Activated naive CD4-positive, alpha-beta T cell treated with anti-CD3 and anti-CD28 coated beads, Interleukin-2, amount 10 ng/mL, durations not matched to agents 7 days and 5 days (primary cell): ENCODE results near the gene PSMB8.
A peak's percentile ranks its signal among the peaks of the same experiment; 100 is the strongest.
"Not testable (repeated sequence)": the region's sequence is repeated elsewhere in the genome, so short reads cannot be mapped to it uniquely, and the experiment has no call there.

Source experiments
- CTCF ChIA-PET: fragments of 350-600 bp; sonication (Branson Sonifier 250); formaldehyde crosslinking; loops from one replicate; lab custom pipeline; 2021; ENCODE audit warnings: antibody characterized with exemption; lab: Charles Lee
- DNase-seq: peaks from one replicate; pipeline ENCODE4 v3.0.0-alpha.2; 2020
- H3K27ac Mint-ChIP-seq: one replicate; pipeline ENCODE4 v1.8.0; 2021; ENCODE audit warnings: mild to moderate bottlenecking, moderate library complexity, mixed read lengths
- H3K27me3 Mint-ChIP-seq: one replicate; pipeline ENCODE4 v1.8.0; 2021; ENCODE audit warnings: mild to moderate bottlenecking, mixed read lengths
- H3K36me3 Mint-ChIP-seq: one replicate; pipeline ENCODE4 v1.8.0; 2021; ENCODE audit warnings: mixed read lengths
- H3K4me1 Mint-ChIP-seq: one replicate; pipeline ENCODE4 v1.8.0; 2021; ENCODE audit warnings: mixed read lengths
- H3K4me3 Mint-ChIP-seq: one replicate; pipeline ENCODE4 v1.8.0; 2021; ENCODE audit warnings: mild to moderate bottlenecking, moderate library complexity, mixed read lengths
- H3K9me3 Mint-ChIP-seq: one replicate; pipeline ENCODE4 v1.8.0; 2021; ENCODE audit warnings: mixed read lengths

Gene PSMB8

DNA sequence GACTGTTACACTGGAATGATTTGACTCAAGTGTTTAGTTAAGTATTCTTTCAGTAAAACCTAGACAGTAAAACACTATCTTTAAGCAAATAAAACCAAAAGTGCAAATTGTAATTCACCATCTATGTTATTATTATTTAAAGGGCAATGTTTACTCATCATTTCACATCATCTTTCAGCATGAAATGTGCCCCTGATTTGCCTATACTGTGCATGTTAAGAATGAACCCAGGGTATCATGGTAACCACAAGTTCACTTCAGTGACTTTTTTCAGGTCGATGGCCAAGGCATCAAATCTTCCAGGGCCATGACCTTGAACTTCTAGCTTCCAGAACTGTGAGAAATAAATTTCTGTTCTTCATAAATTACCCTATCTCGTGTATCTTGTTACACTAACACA lies 25.0 kb downstream of the PSMB8 start:
- Mint-ChIP-seq H3K9me3 (no peaks in the 10 kb centered on the region), H3K4me3 (no peak overlapping the region), H3K27me3 (no peaks in the 10 kb centered on the region), H3K27ac (no peak overlapping the region), H3K36me3 (no peaks in the 10 kb centered on the region), H3K4me1 (peaks cover 3% of the 10 kb centered on the region)
- DNase-seq, result no peak
- CTCF ChIA-PET, result interaction anchor here (0.6 to 0.7 kb wide), 2 partner anchors 53 to 842 kb away, joined by 3 read pairs; no protein-coding TSS in a partner anchor

DNA sequence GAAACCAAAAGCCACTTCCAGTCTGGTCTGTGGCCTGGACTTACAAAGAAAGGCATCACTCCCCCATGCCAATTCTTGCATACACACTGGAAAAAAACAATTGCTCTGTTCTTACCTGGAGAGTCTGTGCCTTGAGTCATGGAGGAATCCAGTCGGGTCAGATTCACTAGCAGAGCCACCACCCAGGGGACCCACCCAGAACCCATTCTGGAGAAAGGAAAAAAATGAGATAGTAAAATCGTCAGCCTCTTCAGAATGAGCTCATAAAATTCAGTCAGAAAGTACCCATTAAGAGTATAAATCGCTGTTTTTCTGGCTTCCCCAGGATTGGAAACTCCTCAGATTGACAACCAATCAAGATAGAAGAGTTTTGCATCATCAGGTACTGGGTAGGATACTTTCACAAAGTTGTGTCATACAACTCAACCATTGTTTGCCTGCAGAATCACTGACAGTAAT lies 27.1 kb downstream of the PSMB8 start, which contains the start of gene HLA-DOB:
HLA-DOB (minus strand) TSS at position 257 of the 459 bp plus-strand sequence; CDS start at position 206, 51 bp downstream.
- DNase-seq, result no peak
- Mint-ChIP-seq H3K4me1 (peaks cover 3% of the 10 kb centered on the region), H3K36me3 (no peaks in the 10 kb centered on the region), H3K4me3 (no peak within 1 kb of the TSS), H3K9me3 (no peaks in the 10 kb centered on the region), H3K27ac (no peak within 1 kb of the TSS), H3K27me3 (no peaks in the 10 kb centered on the region)
- CTCF ChIA-PET, result no interaction called here

DNA sequence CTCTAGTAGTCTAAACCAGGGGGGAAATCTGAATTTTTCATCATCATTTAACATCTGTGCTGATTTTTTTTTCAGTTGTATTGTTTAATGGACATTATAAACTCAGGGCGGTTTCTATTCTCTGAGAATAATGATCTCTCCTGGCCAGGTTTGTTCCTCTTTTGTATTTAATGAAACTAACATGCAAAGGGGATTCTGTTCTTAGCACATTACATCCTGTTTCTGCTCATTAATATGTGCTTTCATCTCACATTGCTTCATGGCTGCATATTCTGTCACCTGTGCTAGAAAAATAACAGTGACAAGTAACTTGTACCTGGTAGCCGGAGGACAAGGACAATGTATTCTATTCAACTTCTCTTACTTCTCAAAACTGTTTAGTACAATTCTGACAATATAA lies 27.9 kb downstream of the PSMB8 start:
- Mint-ChIP-seq H3K27me3 (no peaks in the 10 kb centered on the region), H3K4me3 (no peak overlapping the region), H3K36me3 (no peaks in the 10 kb centered on the region), H3K9me3 (no peaks in the 10 kb centered on the region), H3K27ac (no peak overlapping the region), H3K4me1 (peaks cover 3% of the 10 kb centered on the region)
- CTCF ChIA-PET, result no interaction called here
- no peak for DNase-seq

DNA sequence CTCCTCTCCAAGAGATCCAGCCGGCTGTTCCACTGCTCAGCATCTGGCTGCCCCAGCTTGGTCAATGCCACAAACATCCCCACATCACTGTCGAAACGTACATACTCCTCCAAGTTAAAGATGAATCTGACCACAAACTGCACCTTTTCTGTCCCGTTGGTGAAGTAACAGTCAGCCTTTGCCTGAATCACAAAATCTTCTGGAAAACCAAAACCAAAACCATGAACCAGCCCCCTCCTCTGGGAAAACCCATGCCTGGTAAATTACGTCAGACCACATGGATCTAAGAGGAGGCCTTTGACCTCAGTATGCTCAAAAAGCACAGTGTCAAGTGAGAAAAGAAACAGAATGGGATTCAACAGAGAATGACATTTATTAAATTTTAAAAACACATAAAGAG lies 28.7 kb downstream of the PSMB8 start:
- H3K36me3 Mint-ChIP-seq, result no peaks in the 10 kb centered on the region
- DNase-seq, result no peak
- H3K4me1 Mint-ChIP-seq, result peaks cover 3% of the 10 kb centered on the region
- H3K4me3 Mint-ChIP-seq, result no peak overlapping the region
- H3K9me3 Mint-ChIP-seq, result no peaks in the 10 kb centered on the region
- H3K27ac Mint-ChIP-seq, result no peak overlapping the region
- no peaks in the 10 kb centered on the region for H3K27me3 Mint-ChIP-seq
- CTCF ChIA-PET, result no interaction called here

DNA sequence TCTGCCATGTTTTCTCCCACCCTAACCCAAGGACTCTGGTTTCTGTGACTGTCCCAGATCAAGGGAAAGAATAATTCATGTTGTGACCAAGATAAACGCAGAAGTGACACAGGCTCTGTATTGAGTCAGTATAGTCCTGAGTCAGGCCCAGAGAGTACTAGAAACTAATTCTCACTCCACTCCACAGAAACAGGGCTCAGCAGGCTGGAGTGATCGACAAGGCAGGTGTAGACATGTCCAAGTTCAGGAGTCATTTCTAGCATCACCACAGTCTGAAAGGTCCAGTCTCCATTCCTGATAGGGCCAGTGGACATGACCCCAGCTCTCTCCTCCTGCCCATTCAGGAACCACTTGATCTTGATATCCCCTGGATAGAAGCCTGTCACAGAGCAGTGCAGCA lies 29.7 kb downstream of the PSMB8 start:
- Mint-ChIP-seq H3K4me3 (no peak overlapping the region), H3K4me1 (peaks cover 3% of the 10 kb centered on the region), H3K9me3 (no peaks in the 10 kb centered on the region), H3K27me3 (no peaks in the 10 kb centered on the region), H3K27ac (no peak overlapping the region), H3K36me3 (no peaks in the 10 kb centered on the region)
- no peak for DNase-seq
- CTCF ChIA-PET, result no interaction called here

DNA sequence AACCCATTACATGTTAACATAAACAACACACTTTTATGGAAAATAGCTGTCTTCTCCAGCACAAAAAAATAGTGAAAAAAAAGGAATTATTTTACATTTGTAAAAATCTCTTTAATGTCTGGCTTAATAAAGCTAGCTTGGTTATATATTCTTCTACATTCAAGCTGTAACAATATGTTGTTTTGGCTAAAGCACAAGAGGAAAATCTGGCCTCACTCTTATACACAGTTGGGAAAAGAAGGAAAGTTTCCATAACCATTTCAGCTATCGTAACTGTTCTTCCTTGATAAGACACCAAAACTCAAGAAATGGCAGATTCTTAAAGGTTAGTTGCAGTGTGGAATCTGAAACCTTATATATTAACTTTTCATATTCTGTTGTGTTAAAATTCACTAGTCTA lies 34.7 kb downstream of the PSMB8 start:
- Mint-ChIP-seq H3K4me3 (no peak overlapping the region), H3K4me1 (peaks cover 3% of the 10 kb centered on the region), H3K36me3 (no peaks in the 10 kb centered on the region), H3K27ac (no peak overlapping the region), H3K9me3 (no peaks in the 10 kb centered on the region), H3K27me3 (peaks cover 33% of the 10 kb centered on the region)
- no peak for DNase-seq
- CTCF ChIA-PET, result interaction anchor here (1.0 to 1.3 kb wide), 3 partner anchors 10 to 29 kb away, joined by 3 to 5 read pairs (median 4); partner anchors contain the start of gene TAP2

DNA sequence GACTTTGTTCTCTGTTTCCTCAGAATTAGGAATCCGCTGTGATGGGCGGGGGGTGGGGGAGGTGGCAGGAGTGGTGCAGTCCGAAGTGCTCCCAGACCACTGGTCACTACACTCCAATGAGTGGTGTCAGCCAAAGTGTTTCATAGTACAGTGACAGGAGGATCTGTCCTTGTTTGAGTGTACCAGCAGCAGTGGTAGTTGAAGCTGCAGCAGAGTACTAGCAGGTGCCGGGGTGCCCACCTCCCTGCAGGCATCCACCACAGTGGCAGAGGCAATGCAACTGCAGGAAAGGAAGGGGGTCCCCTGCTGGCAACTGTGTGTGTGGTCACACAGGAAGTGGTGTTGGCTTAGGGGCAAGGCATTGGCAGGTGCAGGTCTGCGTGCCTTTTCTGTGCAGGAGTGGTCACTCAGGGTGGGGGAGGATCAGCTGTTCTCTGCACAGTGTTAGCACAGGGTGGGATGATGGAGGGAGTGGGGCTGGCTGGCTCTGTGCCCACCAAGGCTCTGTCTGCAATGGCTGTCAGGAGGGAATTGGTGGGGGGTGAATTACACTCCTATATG lies 36.7 kb downstream of the PSMB8 start:
- peaks cover 3% of the 10 kb centered on the region for H3K4me1 Mint-ChIP-seq
- DNase-seq, result no peak
- no peak overlapping the region for H3K27ac Mint-ChIP-seq
- H3K27me3 Mint-ChIP-seq, result peaks cover 46% of the 10 kb centered on the region
- H3K9me3 Mint-ChIP-seq, result no peaks in the 10 kb centered on the region
- H3K36me3 Mint-ChIP-seq, result no peaks in the 10 kb centered on the region
- no peak overlapping the region for H3K4me3 Mint-ChIP-seq
- CTCF ChIA-PET, result interaction anchor here (0.8 kb wide), 1 partner anchor 13 kb away, joined by 3 read pairs; no protein-coding TSS in a partner anchor

DNA sequence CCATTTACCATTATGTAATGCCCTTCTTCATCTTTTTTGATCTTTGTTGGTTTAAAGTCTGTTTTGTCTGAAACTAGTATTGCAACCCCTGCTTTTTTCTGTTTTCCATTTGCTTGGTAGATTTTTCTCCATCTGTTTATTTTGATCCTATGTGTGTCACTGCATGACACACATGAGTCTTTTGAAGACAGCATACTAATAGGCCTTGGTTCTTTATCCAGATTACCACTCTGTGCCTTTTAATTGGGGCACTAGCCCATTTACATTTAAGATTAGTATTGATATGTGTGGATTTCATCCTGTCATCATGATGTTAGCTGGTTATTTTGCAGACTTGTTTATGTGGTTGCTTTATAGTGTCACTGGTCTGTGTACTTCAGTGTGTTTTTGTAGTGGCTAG lies 38.4 kb downstream of the PSMB8 start:
- not testable (repeated sequence) for H3K4me1 Mint-ChIP-seq, H3K4me3 Mint-ChIP-seq, DNase-seq, H3K36me3 Mint-ChIP-seq, H3K9me3 Mint-ChIP-seq, H3K27ac Mint-ChIP-seq
- CTCF ChIA-PET, result interaction anchor here (1.4 kb wide), 1 partner anchor 21 kb away, joined by 4 read pairs; no protein-coding TSS in a partner anchor
- H3K27me3 Mint-ChIP-seq, result peaks cover 53% of the 10 kb centered on the region

DNA sequence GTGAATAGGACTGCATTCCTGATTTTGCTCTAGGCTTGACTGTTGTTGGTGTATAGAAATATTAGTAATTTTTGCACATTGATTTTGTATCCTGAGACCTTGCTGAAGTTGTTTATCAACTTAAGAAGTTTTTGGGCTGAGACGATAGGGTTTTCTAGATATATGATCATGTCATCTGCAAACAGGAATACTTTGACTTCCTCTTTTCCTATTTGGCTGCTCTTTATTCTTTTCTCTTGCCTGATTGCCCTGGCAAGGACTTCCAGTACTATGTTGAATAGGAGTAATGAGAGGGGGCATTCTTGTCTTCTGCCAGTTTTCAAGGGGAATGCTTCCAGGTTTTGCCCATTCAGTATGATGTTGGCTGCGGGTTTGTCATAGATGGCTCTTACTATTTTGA lies 40.4 kb downstream of the PSMB8 start:
- no peak overlapping the region for H3K27ac Mint-ChIP-seq
- peaks cover 1% of the 10 kb centered on the region for H3K36me3 Mint-ChIP-seq
- H3K27me3 Mint-ChIP-seq, result peaks cover 65% of the 10 kb centered on the region
- peaks cover 6% of the 10 kb centered on the region for H3K9me3 Mint-ChIP-seq
- no peak for DNase-seq
- CTCF ChIA-PET, result no interaction called here
- no peak overlapping the region for H3K4me3 Mint-ChIP-seq
- H3K4me1 Mint-ChIP-seq, result peaks cover 3% of the 10 kb centered on the region

DNA sequence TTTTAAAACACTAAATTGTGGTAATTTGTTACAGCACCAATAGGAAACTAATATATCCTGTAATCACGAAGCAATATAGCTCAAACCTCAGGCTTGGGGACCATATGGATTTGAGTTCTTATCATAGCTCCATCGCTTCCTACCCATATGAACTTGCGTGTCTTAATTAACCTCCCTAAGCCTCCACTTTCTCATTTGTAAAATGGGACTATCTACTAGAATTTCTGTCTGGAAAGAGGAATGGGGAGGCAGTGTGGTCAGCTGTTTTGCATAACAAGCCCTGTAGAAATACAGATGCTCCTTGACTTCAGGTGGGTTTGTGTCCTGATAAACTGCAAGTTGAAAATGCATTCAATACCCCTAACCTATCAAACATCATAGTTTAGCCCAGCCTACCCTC lies 44.1 kb downstream of the PSMB8 start:
- Mint-ChIP-seq H3K4me1 (peaks cover 21% of the 10 kb centered on the region), H3K27me3 (peaks cover 54% of the 10 kb centered on the region), H3K36me3 (peaks cover 1% of the 10 kb centered on the region), H3K4me3 (no peak overlapping the region), H3K9me3 (peaks cover 6% of the 10 kb centered on the region), H3K27ac (no peak overlapping the region)
- CTCF ChIA-PET, result interaction anchor here (0.8 to 3.4 kb wide), 7 partner anchors 9 to 386 kb away, joined by 3 to 16 read pairs (median 6); partner anchors contain the start of gene TAP2
- no peak for DNase-seq

DNA sequence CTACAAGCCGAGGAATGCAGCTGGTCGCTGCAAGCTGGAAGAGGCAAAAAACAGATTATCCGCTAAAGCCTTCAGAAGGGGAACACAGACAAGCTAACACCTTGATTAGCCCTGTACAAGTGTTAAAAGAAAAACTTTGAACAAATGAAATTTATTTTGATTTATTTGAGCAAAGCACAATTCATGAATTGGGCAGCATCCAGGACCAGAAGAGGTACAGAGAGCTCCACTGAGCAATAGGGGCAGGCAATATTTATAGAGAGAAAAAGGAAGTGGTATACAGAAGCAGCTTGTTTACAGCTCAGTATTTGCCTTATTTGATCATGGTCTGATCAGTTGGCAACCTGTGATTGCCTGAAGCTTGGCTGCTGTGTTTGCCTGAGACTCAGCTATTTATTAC lies 44.7 kb downstream of the PSMB8 start:
- peaks cover 6% of the 10 kb centered on the region for H3K9me3 Mint-ChIP-seq
- H3K36me3 Mint-ChIP-seq, result peaks cover 1% of the 10 kb centered on the region
- CTCF ChIA-PET, result interaction anchor here (1.0 to 3.4 kb wide), 6 partner anchors 10 to 386 kb away, joined by 3 to 16 read pairs (median 6); partner anchors contain the start of gene TAP2
- H3K27ac Mint-ChIP-seq, result no peak overlapping the region
- no peak for DNase-seq
- peaks cover 53% of the 10 kb centered on the region for H3K27me3 Mint-ChIP-seq
- no peak overlapping the region for H3K4me3 Mint-ChIP-seq
- peaks cover 27% of the 10 kb centered on the region for H3K4me1 Mint-ChIP-seq

DNA sequence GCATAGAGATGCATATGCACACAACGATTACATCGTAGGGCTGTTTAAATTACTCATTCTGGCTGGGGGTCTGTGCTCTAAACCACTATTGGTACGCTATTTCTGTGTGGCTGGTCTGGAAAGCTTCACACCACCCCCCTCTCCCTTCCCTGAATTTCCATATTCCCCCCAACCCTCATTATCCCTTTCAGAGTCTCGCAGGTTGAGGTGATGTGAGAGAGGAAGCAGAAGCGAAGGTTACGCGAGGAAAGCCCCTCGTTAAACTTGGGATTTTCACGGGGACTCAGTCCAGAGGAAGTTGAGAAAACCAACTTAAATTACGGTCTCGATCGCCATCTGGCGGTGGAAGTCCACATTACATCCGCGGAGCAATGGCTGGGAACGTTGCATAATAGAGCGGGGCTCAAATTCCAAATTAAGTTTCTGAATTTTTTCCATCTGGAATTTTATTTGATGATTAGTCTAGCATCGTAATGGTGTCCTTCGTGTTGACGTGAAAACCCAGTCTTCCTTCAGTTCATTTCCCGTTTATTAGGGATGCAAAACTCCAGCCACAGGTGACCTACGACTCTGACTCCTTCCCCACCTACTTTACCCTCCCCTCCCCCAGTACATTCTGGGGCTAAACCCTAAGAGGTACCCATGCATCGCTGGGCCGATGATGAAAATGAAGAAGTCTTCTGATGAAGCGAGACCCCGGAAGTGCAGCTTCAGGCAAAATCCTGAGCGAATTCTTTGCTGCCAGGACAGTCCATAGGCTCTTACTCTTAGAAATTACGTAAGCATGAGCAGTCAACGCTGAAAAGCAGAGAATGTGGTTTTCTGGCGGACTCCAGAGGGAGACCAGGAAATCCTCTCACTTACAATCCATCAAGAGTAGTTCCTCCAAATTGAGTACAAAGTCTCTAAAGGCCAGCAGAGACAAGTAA lies 46.7 kb downstream of the PSMB8 start:
- peak; percentile 83 for DNase-seq
- peaks cover 6% of the 10 kb centered on the region for H3K9me3 Mint-ChIP-seq
- peaks cover 56% of the 10 kb centered on the region for H3K27me3 Mint-ChIP-seq
- H3K4me1 Mint-ChIP-seq, result peaks cover 33% of the 10 kb centered on the region
- CTCF ChIA-PET, result interaction anchor here (0.6 to 3.4 kb wide), 7 partner anchors 10 to 744 kb away, joined by 3 to 16 read pairs (median 3); partner anchors contain the start of gene TAP2
- peak overlapping the region; percentile 27 for H3K4me3 Mint-ChIP-seq
- no peak overlapping the region for H3K27ac Mint-ChIP-seq
- H3K36me3 Mint-ChIP-seq, result peaks cover 1% of the 10 kb centered on the region

DNA sequence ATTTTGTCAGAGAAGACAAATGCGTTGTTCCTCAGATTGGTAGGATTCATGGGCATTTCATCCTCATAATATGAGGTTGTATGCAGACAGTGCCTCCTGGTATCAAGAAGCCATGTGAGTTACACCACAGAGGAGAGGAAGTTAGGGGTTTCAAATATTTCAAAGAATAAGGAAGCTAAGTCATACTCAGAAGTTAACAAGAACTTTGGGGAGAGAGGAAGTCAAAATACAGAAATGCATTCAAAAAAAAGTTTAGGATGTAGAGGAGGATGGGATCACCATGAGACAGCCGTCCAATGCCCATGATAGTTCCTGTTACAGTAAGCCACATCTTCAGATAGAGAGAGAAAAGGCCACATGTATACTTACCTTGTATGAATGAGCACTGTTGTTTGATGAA lies 49.3 kb downstream of the PSMB8 start:
- CTCF ChIA-PET, result interaction anchor here (1.0 to 3.1 kb wide), 6 partner anchors 9 to 382 kb away, joined by 3 to 14 read pairs (median 4); no protein-coding TSS in a partner anchor
- H3K4me1 Mint-ChIP-seq, result peaks cover 33% of the 10 kb centered on the region
- peaks cover 61% of the 10 kb centered on the region for H3K27me3 Mint-ChIP-seq
- peaks cover 6% of the 10 kb centered on the region for H3K9me3 Mint-ChIP-seq
- H3K27ac Mint-ChIP-seq, result no peak overlapping the region
- no peak overlapping the region for H3K4me3 Mint-ChIP-seq
- DNase-seq, result no peak
- H3K36me3 Mint-ChIP-seq, result peaks cover 1% of the 10 kb centered on the region

DNA sequence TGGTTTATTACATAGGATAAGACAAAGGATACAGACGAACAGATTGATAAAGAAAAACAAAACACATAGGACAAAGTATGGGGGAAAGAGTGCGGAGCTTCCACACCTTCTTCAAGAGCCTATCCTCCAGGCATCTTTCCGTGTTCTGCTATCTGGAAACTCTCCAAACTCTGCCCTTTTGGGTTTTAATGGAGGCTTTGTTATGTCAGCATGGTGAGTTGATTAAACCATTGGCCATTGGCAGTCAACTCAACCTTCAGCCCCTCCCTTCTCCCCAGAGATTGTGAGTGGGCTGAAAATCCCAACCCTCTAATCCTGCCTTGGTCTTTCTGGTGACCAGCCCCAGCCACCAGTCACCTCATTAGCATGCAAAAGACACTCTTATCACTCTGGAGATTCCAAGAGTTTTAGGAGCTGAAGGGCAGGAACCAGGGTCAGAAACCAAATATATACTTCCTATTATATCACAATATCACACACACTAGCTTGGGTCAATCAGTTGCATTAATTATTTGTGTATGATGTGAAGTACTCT lies 50.9 kb downstream of the PSMB8 start:
- H3K4me3 Mint-ChIP-seq, result no peak overlapping the region
- CTCF ChIA-PET, result interaction anchor here (1.6 to 3.1 kb wide), 4 partner anchors 7 to 380 kb away, joined by 5 to 14 read pairs (median 10); no protein-coding TSS in a partner anchor
- H3K27me3 Mint-ChIP-seq, result peaks cover 61% of the 10 kb centered on the region
- no peaks in the 10 kb centered on the region for H3K9me3 Mint-ChIP-seq
- H3K36me3 Mint-ChIP-seq, result no peaks in the 10 kb centered on the region
- H3K27ac Mint-ChIP-seq, result no peak overlapping the region
- H3K4me1 Mint-ChIP-seq, result peaks cover 33% of the 10 kb centered on the region
- no peak for DNase-seq
